BLaER1 (cell line): Measurements from ENCODE around the gene HNRNPL.
"Not testable (repeated sequence)": the region's sequence is repeated elsewhere in the genome, so short reads cannot be mapped to it uniquely, and the experiment has no call there.

Experiments
- H3K27ac ChIP-seq: shearing (Covaris generic); formaldehyde crosslinking; 2 replicates; pipeline ENCODE4 v1.8.1; 2022
- H3K27me3 ChIP-seq: shearing (Covaris generic); formaldehyde crosslinking; 2 replicates; pipeline ENCODE4 v1.8.1; 2022
- H3K36me3 ChIP-seq: shearing (Covaris generic); formaldehyde crosslinking; 2 replicates; pipeline ENCODE4 v1.8.1; 2022
- H3K4me1 ChIP-seq: shearing (Covaris generic); formaldehyde crosslinking; 2 replicates; pipeline ENCODE4 v1.8.1; 2022
- H3K4me2 ChIP-seq: shearing (Covaris generic); formaldehyde crosslinking; 2 replicates; pipeline ENCODE4 v1.8.1; 2022
- H3K4me3 ChIP-seq: shearing (Covaris generic); formaldehyde crosslinking; 2 replicates; pipeline ENCODE4 v1.8.1; 2022
- H3K9ac ChIP-seq: shearing (Covaris generic); formaldehyde crosslinking; 2 replicates; pipeline ENCODE4 v1.8.1; 2022
- H3K9me3 ChIP-seq: shearing (Covaris generic); formaldehyde crosslinking; 2 replicates; pipeline ENCODE4 v1.8.1; 2022
- H4K20me1 ChIP-seq: shearing (Covaris generic); formaldehyde crosslinking; 2 replicates; pipeline ENCODE4 v1.8.1; 2022
- Cebpa-rat ChIP-seq: shearing (Covaris generic); IDR thresholded peaks from 2 replicates; pipeline ENCODE4 v1.8.1; 2022

The HNRNPL gene

GRCh38 chr19:38806371-38806770 is 43.4 kb downstream of the HNRNPL start:
- Histone ChIP-seq H3K9ac (no peak overlapping the region), H4K20me1 (no peaks in the 10 kb centered on the region), H3K9me3 (peaks cover 7% of the 10 kb centered on the region; the same call in 1 of the 2 replicates), H3K4me3 (no peak overlapping the region), H3K4me2 (no peak overlapping the region), H3K36me3 (peaks cover 4% of the 10 kb centered on the region; the same call in 1 of the 2 replicates), H3K4me1 (peaks cover 19% of the 10 kb centered on the region), H3K27ac (no peak overlapping the region), H3K27me3 (no peaks in the 10 kb centered on the region)
- TF ChIP-seq Cebpa-rat, result no peak

GRCh38 chr19:38805180-38805579 is 44.6 kb downstream of the HNRNPL start:
- Histone ChIP-seq H3K4me2 (0 out of 2 replicates have a peak overlapping the region, but pooled peaks have one; percentile 22), H3K4me3 (no peak overlapping the region), H3K9me3 (peaks cover 7% of the 10 kb centered on the region; the same call in 1 of the 2 replicates), H3K27me3 (no peaks in the 10 kb centered on the region), H3K4me1 (peaks cover 19% of the 10 kb centered on the region), H3K9ac (no peak overlapping the region), H3K27ac (no peak overlapping the region), H4K20me1 (no peaks in the 10 kb centered on the region), H3K36me3 (peaks cover 4% of the 10 kb centered on the region; the same call in 1 of the 2 replicates)
- TF ChIP-seq Cebpa-rat, result no peak

GRCh38 chr19:38803543-38803942 is 46.2 kb downstream of the HNRNPL start:
- H3K4me1 ChIP-seq, result peaks cover 19% of the 10 kb centered on the region
- H3K4me2 ChIP-seq, result no peak overlapping the region
- peaks cover 3% of the 10 kb centered on the region; the same call in 1 of the 2 replicates for H3K9me3 ChIP-seq
- no peak overlapping the region for H3K9ac ChIP-seq
- no peak overlapping the region for H3K27ac ChIP-seq
- TF ChIP-seq Cebpa-rat, result no peak
- no peaks in the 10 kb centered on the region for H3K36me3 ChIP-seq
- no peaks in the 10 kb centered on the region for H4K20me1 ChIP-seq
- H3K4me3 ChIP-seq, result no peak overlapping the region
- H3K27me3 ChIP-seq, result no peaks in the 10 kb centered on the region

GRCh38 chr19:38801359-38802095 is 48.3 kb downstream of the HNRNPL start:
- Histone ChIP-seq H3K4me2 (no peak overlapping the region), H3K36me3 (no peaks in the 10 kb centered on the region), H3K27me3 (no peaks in the 10 kb centered on the region), H3K27ac (no peak overlapping the region), H4K20me1 (no peaks in the 10 kb centered on the region), H3K9ac (no peak overlapping the region), H3K4me3 (no peak overlapping the region), H3K4me1 (peaks cover 6% of the 10 kb centered on the region), H3K9me3 (no peaks in the 10 kb centered on the region)
- TF ChIP-seq Cebpa-rat, result no peak

GRCh38 chr19:38800577-38801347 is 49.0 kb downstream of the HNRNPL start:
- peaks cover 6% of the 10 kb centered on the region for H3K4me1 ChIP-seq
- H3K4me2 ChIP-seq, result no peak overlapping the region
- H3K9me3 ChIP-seq, result peaks cover 1% of the 10 kb centered on the region; the same call in 1 of the 2 replicates
- no peak overlapping the region for H3K9ac ChIP-seq
- H3K27ac ChIP-seq, result no peak overlapping the region
- no peaks in the 10 kb centered on the region for H3K27me3 ChIP-seq
- no peak overlapping the region for H3K4me3 ChIP-seq
- no peaks in the 10 kb centered on the region for H4K20me1 ChIP-seq
- no peaks in the 10 kb centered on the region for H3K36me3 ChIP-seq
- TF ChIP-seq Cebpa-rat, result no peak

DNA sequence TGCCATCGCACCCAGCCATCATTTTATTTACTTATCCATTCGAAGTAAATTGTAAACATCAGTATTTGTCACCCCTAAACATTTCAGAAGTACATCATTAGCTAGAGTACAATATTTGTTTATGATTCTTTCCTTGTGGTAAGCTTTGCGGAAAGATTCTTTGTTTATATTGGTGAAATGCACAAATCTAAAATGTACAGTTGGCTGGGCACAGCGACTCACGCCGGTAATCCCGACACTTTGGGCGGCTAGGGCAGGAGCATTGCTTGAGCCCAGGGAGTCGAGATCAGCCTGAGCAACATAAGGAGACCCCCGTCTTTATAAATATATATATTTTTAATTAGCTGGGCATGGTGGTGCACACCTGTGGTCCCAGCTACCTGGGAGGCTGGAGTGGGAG is 50.7 kb downstream of the HNRNPL start:
- TF ChIP-seq Cebpa-rat, result no peak
- H3K27me3 ChIP-seq, result no peaks in the 10 kb centered on the region

GRCh38 chr19:38797781-38798180 is 52.0 kb downstream of the HNRNPL start:
- H3K27me3 ChIP-seq, result peaks cover 10% of the 10 kb centered on the region
- H4K20me1 ChIP-seq, H3K9me3 ChIP-seq, H3K9ac ChIP-seq, H3K27ac ChIP-seq, H3K4me1 ChIP-seq, H3K4me3 ChIP-seq, H3K4me2 ChIP-seq, H3K36me3 ChIP-seq: not testable (repeated sequence)

More for the DNA sequence above, 50.7 kb downstream of the HNRNPL start:
- no peak overlapping the region for H3K9ac ChIP-seq
- H3K36me3 ChIP-seq, result no peaks in the 10 kb centered on the region
- H3K4me2 ChIP-seq, result no peak overlapping the region
- H3K4me1 ChIP-seq, result no peaks in the 10 kb centered on the region
- peaks cover 7% of the 10 kb centered on the region; the same call in 1 of the 2 replicates for H3K9me3 ChIP-seq
- no peak overlapping the region for H3K27ac ChIP-seq
- H3K4me3 ChIP-seq, result no peak overlapping the region
- H4K20me1 ChIP-seq, result no peaks in the 10 kb centered on the region

- H3K4me1 ChIP-seq, result peaks cover 7% of the 10 kb centered on the region; the same call in 1 of the 2 replicates
- H3K9ac ChIP-seq, result no peak overlapping the region
- no peak for TF ChIP-seq Cebpa-rat
- H3K9me3 ChIP-seq, result peaks cover 7% of the 10 kb centered on the region; the same call in 1 of the 2 replicates
- H3K27me3 ChIP-seq, result peaks cover 18% of the 10 kb centered on the region
- H3K36me3 ChIP-seq, result no peaks in the 10 kb centered on the region
- no peak overlapping the region for H3K4me3 ChIP-seq
- no peak overlapping the region for H3K4me2 ChIP-seq
- H4K20me1 ChIP-seq, result no peaks in the 10 kb centered on the region
- H3K27ac ChIP-seq, result no peak overlapping the region
Measured at GRCh38 chr19:38796154-38796553, 53.6 kb downstream of the HNRNPL start.

DNA sequence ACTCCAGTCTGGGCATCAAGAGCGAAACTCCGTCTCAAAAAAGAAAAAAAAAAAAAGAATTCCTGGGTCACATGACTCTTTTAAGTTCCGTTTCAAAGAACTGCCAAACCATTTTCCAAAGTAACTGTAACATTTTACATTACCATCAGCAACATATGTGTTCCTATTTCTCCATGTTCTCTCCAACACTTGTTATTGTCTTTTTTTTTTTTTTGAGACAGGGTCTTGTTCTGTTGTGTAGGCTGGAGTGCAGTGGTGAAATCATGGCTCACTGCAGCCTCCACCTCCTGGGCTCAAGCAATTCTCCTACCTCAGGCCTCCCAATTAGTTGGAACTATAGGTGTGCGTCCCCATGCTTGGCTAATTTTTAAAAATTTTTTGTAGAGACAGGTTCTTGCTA is 54.2 kb downstream of the HNRNPL start:
- no peak for TF ChIP-seq Cebpa-rat
- Histone ChIP-seq H3K4me3 (no peak overlapping the region), H3K9me3 (peaks cover 7% of the 10 kb centered on the region; the same call in 1 of the 2 replicates), H3K4me1 (peaks cover 7% of the 10 kb centered on the region; the same call in 1 of the 2 replicates), H3K9ac (no peak overlapping the region), H3K27me3 (peaks cover 18% of the 10 kb centered on the region), H3K27ac (no peak overlapping the region), H3K4me2 (no peak overlapping the region), H4K20me1 (no peaks in the 10 kb centered on the region), H3K36me3 (no peaks in the 10 kb centered on the region)

DNA sequence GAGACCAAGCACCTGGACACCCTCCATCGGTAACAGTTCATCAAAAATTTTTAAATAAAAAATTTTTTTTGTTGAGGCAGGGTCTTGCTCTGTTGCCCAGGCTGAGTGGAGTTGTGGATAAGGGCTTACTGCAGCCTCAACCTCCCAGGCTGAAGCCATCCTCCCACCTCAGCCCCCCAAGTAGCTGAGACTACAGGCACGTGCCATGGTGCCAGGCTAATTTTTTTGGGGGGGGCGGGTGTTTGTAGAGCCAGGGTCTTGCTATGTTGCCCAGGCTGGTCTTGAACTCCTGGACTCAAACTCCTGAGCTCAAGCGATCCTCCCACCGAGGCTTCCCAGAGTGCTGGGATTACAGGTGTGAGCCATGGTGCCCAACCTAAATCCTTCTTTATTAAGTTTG is 56.1 kb downstream of the HNRNPL start:
- H3K27ac ChIP-seq, result no peak overlapping the region
- no peak overlapping the region for H3K4me2 ChIP-seq
- no peak overlapping the region for H3K9ac ChIP-seq
- peaks cover 7% of the 10 kb centered on the region; the same call in 1 of the 2 replicates for H3K4me1 ChIP-seq
- no peak for TF ChIP-seq Cebpa-rat
- peaks cover 7% of the 10 kb centered on the region; the same call in 1 of the 2 replicates for H3K9me3 ChIP-seq
- peaks cover 18% of the 10 kb centered on the region for H3K27me3 ChIP-seq
- H4K20me1 ChIP-seq, result no peaks in the 10 kb centered on the region
- no peak overlapping the region for H3K4me3 ChIP-seq
- H3K36me3 ChIP-seq, result no peaks in the 10 kb centered on the region
